Neural progenitor cell (in vitro differentiated cells): Measurements from ENCODE around the gene IFNA13. TPM values are rescaled to one million over a fixed set of nuclear protein-coding genes. Genes with fewer than 3 reads are reported as not detected.

ENCODE experiments used
- DNase-seq: peaks from one replicate; pipeline ENCODE4 v3.0.0-alpha.2; 2016; ENCODE audit warnings: low spot score
- H2AFZ ChIP-seq: fragments of 200-600 bp; sonication (generic); replicated peaks from 2 replicates; pipeline ENCODE4 v1.6.1; 2016; ENCODE audit warnings: antibody characterized with exemption
- H3F3A ChIP-seq: fragments of 200-600 bp; sonication (generic); 2 replicates; pipeline ENCODE4 v1.6.1; 2016; ENCODE audit warnings: antibody characterized with exemption, low read depth
- H3K27ac ChIP-seq: fragments of 200-600 bp; sonication (generic); 2 replicates; pipeline ENCODE4 v1.5.1; 2016; ENCODE audit warnings: mild to moderate bottlenecking
- H3K27me3 ChIP-seq: fragments of 200-600 bp; sonication (generic); 2 replicates; pipeline ENCODE4 v1.6.1; 2016; ENCODE audit warnings: mild to moderate bottlenecking, moderate library complexity
- H3K36me3 ChIP-seq: fragments of 200-600 bp; sonication (generic); 2 replicates; pipeline ENCODE4 v1.5.1; 2016
- H3K4me1 ChIP-seq: fragments of 200-600 bp; sonication (generic); 2 replicates; pipeline ENCODE4 v1.6.1; 2016; ENCODE audit warnings: mixed run types
- H3K4me2 ChIP-seq: fragments of 200-600 bp; sonication (generic); 2 replicates; pipeline ENCODE4 v1.6.1; 2016
- H3K4me3 ChIP-seq: fragments of 200-600 bp; sonication (generic); 2 replicates; pipeline ENCODE4 v1.5.1; 2016
- H3K79me2 ChIP-seq: fragments of 200-600 bp; sonication (generic); 2 replicates; pipeline ENCODE4 v1.6.1; 2016; ENCODE audit warnings: low read depth
- H3K9ac ChIP-seq: fragments of 200-600 bp; sonication (generic); 2 replicates; pipeline ENCODE4 v1.6.1; 2016
- H3K9me3 ChIP-seq: fragments of 200-600 bp; sonication (generic); 2 replicates; pipeline ENCODE4 v1.5.1; 2016; ENCODE audit warnings: low read depth
- H4K20me1 ChIP-seq: fragments of 200-600 bp; sonication (generic); 2 replicates; pipeline ENCODE4 v1.6.1; 2016; ENCODE audit warnings: low read depth
- H3K27ac Mint-ChIP-seq: 3 replicates; pipeline ENCODE4 v1.8.0; 2021; ENCODE audit warnings: mixed read lengths
- H3K27me3 Mint-ChIP-seq: 2 replicates; pipeline ENCODE4 v1.8.0; 2022; ENCODE audit warnings: low read depth, mild to moderate bottlenecking, inconsistent platforms, moderate library complexity, mixed read lengths; ENCODE audit not compliant: insufficient read depth
- H3K36me3 Mint-ChIP-seq: 3 replicates; pipeline ENCODE4 v1.8.0; 2021; ENCODE audit warnings: mixed read lengths
- H3K4me1 Mint-ChIP-seq: 3 replicates; pipeline ENCODE4 v1.8.0; 2021; ENCODE audit warnings: mixed read lengths
- H3K4me3 Mint-ChIP-seq: 3 replicates; pipeline ENCODE4 v1.8.0; 2021; ENCODE audit warnings: mild to moderate bottlenecking, moderate library complexity, mixed read lengths
- H3K9me3 Mint-ChIP-seq: 3 replicates; pipeline ENCODE4 v1.8.0; 2020; ENCODE audit warnings: mixed read lengths
- CTCF ChIP-seq: fragments of 200-600 bp; sonication (generic); IDR thresholded peaks from 2 replicates; pipeline ENCODE4 v1.5.1; 2017; ENCODE audit warnings: antibody characterized with exemption, mild to moderate bottlenecking
- EZH2 ChIP-seq: fragments of 200-600 bp; sonication (generic); IDR thresholded peaks from 2 replicates; pipeline ENCODE4 v1.6.1; 2017; ENCODE audit warnings: antibody characterized with exemption, mild to moderate bottlenecking, moderate library complexity
- EZH2phosphoT487 ChIP-seq: fragments of 200-600 bp; sonication (generic); IDR thresholded peaks from 2 replicates; pipeline ENCODE4 v1.6.1; 2017; ENCODE audit warnings: antibody characterized with exemption
- total RNA-seq: library from RNA; depleted of rRNA; stranded (reverse); fragments of >200 nt; gene quantifications from 2 replicates; pipeline ENCODE4 v1.2.3, GENCODE V29; 2015; ENCODE audit warnings: low replicate concordance

IFNA13 gene
- total RNA-seq, 1 donor from 2014 or later: not detected

- no peaks in the 10 kb centered on the region for H3K36me3 ChIP-seq
Observed at GRCh38 chr9:21334701-21335632, 32.9 kb downstream of the IFNA13 start, which contains the start of gene KLHL9. KLHL9 (minus strand) TSS chr9:21335404; CDS start chr9:21334859, 545 bp downstream.

GRCh38 chr9:21333226-21333625 lies 34.6 kb downstream of the IFNA13 start:
- H3K36me3 ChIP-seq: no peaks in the 10 kb centered on the region
- H3K9me3 Mint-ChIP-seq: no peaks in the 10 kb centered on the region
- no peak overlapping the region for H3K27ac ChIP-seq
- H3K4me1 Mint-ChIP-seq: peaks cover 40% of the 10 kb centered on the region
- H3K4me1 ChIP-seq: peaks cover 11% of the 10 kb centered on the region
- H3K9me3 ChIP-seq: no peaks in the 10 kb centered on the region
- no peak for DNase-seq
- H3K27me3 Mint-ChIP-seq: no peaks in the 10 kb centered on the region
- TF ChIP-seq EZH2phosphoT487: no peak
- no peak for TF ChIP-seq CTCF
- TF ChIP-seq EZH2: no peak
- H3K27me3 ChIP-seq: no peaks in the 10 kb centered on the region
- H3K79me2 ChIP-seq: peaks cover 69% of the 10 kb centered on the region
- no peak overlapping the region for H3K27ac Mint-ChIP-seq
- no peak overlapping the region for H2AFZ ChIP-seq
- no peaks in the 10 kb centered on the region for H3F3A ChIP-seq
- H3K4me3 Mint-ChIP-seq: peak overlapping the region; percentile 92
- H3K4me2 ChIP-seq: peak overlapping the region; percentile 83
- peak overlapping the region; percentile 67 for H3K4me3 ChIP-seq
- no peak overlapping the region for H3K9ac ChIP-seq
- H4K20me1 ChIP-seq: peaks cover 39% of the 10 kb centered on the region
- peaks cover 16% of the 10 kb centered on the region for H3K36me3 Mint-ChIP-seq

More at GRCh38 chr9:21334701-21335632, 32.9 kb downstream of the IFNA13 start, which contains the start of gene KLHL9:
- peak within 1 kb of the TSS; percentile 92 for H3K4me3 Mint-ChIP-seq
- H3K9me3 Mint-ChIP-seq: no peaks in the 10 kb centered on the region
- TF ChIP-seq CTCF (no peak), EZH2phosphoT487 (no peak), EZH2 (no peak)
- Histone ChIP-seq H3K4me1 (peaks cover 11% of the 10 kb centered on the region), H3K27ac (peak within 1 kb of the TSS; percentile 92), H3K4me2 (peak within 1 kb of the TSS; percentile 83), H3K79me2 (peaks cover 52% of the 10 kb centered on the region), H3K9me3 (no peaks in the 10 kb centered on the region), H3K9ac (peak within 1 kb of the TSS; percentile 97), H3F3A (no peaks in the 10 kb centered on the region), H3K27me3 (no peaks in the 10 kb centered on the region), H3K4me3 (peak within 1 kb of the TSS; percentile 67), H2AFZ (peak within 1 kb of the TSS; percentile 93), H4K20me1 (peaks cover 36% of the 10 kb centered on the region)
- peaks cover 16% of the 10 kb centered on the region for H3K36me3 Mint-ChIP-seq
- H3K4me1 Mint-ChIP-seq: peaks cover 40% of the 10 kb centered on the region
- peak; percentile 96 for DNase-seq
- H3K27me3 Mint-ChIP-seq: no peaks in the 10 kb centered on the region
- H3K27ac Mint-ChIP-seq: peak within 1 kb of the TSS; percentile 95

GRCh38 chr9:21331676-21332402 lies 36.0 kb downstream of the IFNA13 start:
- Histone ChIP-seq H4K20me1 (peaks cover 46% of the 10 kb centered on the region), H3K4me2 (peak overlapping the region; percentile 83), H3K36me3 (no peaks in the 10 kb centered on the region), H3K27me3 (no peaks in the 10 kb centered on the region), H2AFZ (no peak overlapping the region), H3F3A (no peaks in the 10 kb centered on the region), H3K4me1 (peaks cover 11% of the 10 kb centered on the region), H3K4me3 (no peak overlapping the region), H3K27ac (no peak overlapping the region), H3K9ac (peak overlapping the region; percentile 24), H3K79me2 (peaks cover 72% of the 10 kb centered on the region), H3K9me3 (no peaks in the 10 kb centered on the region)
- Mint-ChIP-seq H3K27me3 (no peaks in the 10 kb centered on the region), H3K4me1 (peaks cover 40% of the 10 kb centered on the region), H3K9me3 (no peaks in the 10 kb centered on the region), H3K4me3 (no peak overlapping the region), H3K36me3 (peaks cover 16% of the 10 kb centered on the region), H3K27ac (no peak overlapping the region)
- TF ChIP-seq CTCF (no peak), EZH2 (no peak), EZH2phosphoT487 (no peak)
- no peak for DNase-seq
